ENCODE data around the gene PEA15. TPM values are rescaled to one million over a fixed set of nuclear protein-coding genes. Genes with fewer than 3 reads are reported as not detected.

The PEA15 gene
- total and polyA plus RNA-seq, 9 of the 15 experiments (the other 6 are each of a cell fraction or from before 2014, with no cell fraction given), result 8.2 to 175 (median 35.4) TPM

DNA sequence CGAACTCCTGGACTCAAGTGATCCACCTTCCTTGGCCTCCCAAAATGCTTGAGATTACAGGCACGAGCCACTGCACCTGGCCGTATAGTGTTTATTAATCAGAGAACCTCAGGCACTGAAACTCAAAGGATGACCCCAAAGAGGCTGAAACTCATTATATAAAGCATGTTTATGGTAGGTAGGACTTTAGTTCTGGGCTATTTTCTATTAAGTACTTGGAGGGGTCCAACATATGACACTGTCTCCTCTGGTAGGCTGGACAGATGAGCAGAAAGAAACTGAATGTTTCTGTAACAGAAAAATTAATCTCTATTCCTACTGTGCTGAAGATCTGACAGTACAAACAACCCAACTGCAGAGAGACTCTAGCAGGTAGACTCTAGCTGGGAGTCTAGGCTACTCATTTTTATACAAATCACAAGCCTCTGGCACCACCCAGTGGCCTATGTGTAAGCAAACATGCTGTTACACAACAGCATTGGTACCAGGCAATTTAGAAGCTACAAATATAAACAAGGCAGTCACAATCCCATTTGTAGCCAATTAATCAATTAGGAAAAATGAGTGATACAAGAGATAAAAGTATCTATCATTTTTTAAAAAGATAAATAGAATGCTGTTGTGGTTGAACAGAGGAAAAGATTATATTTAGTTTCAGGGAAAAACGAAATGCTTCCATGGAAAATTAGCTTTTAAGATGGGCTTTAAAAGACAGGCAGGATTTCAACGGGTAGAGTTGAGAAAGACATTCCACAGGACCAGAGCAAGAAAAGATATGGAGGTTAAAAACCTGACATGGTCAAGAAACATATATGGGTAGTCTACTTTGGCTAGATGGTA is 46.7 kb downstream of the PEA15 start (continued):
- TF ChIP-seq, protein P1, sequence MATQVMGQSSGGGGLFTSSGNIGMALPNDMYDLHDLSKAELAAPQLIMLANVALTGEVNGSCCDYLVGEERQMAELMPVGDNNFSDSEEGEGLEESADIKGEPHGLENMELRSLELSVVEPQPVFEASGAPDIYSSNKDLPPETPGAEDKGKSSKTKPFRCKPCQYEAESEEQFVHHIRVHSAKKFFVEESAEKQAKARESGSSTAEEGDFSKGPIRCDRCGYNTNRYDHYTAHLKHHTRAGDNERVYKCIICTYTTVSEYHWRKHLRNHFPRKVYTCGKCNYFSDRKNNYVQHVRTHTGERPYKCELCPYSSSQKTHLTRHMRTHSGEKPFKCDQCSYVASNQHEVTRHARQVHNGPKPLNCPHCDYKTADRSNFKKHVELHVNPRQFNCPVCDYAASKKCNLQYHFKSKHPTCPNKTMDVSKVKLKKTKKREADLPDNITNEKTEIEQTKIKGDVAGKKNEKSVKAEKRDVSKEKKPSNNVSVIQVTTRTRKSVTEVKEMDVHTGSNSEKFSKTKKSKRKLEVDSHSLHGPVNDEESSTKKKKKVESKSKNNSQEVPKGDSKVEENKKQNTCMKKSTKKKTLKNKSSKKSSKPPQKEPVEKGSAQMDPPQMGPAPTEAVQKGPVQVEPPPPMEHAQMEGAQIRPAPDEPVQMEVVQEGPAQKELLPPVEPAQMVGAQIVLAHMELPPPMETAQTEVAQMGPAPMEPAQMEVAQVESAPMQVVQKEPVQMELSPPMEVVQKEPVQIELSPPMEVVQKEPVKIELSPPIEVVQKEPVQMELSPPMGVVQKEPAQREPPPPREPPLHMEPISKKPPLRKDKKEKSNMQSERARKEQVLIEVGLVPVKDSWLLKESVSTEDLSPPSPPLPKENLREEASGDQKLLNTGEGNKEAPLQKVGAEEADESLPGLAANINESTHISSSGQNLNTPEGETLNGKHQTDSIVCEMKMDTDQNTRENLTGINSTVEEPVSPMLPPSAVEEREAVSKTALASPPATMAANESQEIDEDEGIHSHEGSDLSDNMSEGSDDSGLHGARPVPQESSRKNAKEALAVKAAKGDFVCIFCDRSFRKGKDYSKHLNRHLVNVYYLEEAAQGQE (IDR thresholded peaks at IDR 0.05; ENCODE audit: borderline replicate concordance), result peak; percentile 63; the same call in 1 of the 2 replicates
- TF ChIP-seq, protein P1 (CRISPR knock-in tag; IDR thresholded peaks at IDR 0.05; ENCODE audit: low read depth), result no peak
